GM12872 (cell line): Measurements from ENCODE around the gene CMTM4.

Experiments
- CTCF ChIP-seq: IDR thresholded peaks from 3 replicates; pipeline ENCODE4 v1.5.1; 2011; ENCODE audit warnings: low read depth, mild to moderate bottlenecking, low read length, moderate library complexity; ENCODE audit not compliant: insufficient read depth

Gene CMTM4

GRCh38 chr16:66596986-66597848, 99.3 kb downstream of the CMTM4 start:
- TF ChIP-seq CTCF, result no peak

- no peak for TF ChIP-seq CTCF
Measured at GRCh38 chr16:66594739-66595138, 101.8 kb downstream of the CMTM4 start.

DNA sequence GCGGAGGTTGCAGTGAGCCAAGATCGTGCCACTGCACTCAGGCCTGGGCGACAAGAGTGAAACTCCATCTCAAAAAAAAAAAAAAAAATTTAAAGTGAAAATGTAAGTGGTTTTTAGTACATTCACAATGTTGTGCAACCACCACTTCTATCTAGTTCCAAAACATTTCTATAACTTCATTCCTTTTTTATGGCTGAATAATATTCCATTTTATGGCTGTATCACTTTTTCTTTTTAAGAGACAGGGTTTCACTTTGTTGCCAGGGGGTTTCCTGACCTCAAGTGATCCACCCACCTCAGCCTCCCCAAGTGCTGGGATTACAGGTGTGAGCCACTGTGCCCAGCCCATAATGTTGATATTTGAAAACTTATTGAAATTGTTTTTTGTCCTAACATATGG, 103.7 kb downstream of the CMTM4 start:
- no peak for TF ChIP-seq CTCF

DNA sequence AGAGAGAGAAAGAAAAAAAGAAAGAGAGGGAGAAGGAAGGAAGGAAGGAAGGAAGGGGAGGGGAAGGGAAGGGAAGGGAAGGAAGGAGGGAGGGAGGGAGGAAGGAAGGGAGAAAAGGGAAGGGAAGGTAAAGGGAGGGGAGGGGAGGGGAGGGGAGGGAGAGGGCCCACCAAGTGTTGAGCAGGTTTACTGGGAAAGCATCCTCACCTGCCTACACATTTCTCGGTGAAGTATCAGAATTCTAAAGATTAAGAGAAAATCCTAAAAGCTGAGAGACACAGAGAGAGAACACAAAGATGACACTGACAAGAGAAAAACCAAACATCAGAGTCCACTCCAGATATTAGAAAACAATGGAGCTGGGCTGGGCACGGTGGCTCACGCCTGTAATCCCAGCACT, 104.3 kb downstream of the CMTM4 start:
- no peak for TF ChIP-seq CTCF

DNA sequence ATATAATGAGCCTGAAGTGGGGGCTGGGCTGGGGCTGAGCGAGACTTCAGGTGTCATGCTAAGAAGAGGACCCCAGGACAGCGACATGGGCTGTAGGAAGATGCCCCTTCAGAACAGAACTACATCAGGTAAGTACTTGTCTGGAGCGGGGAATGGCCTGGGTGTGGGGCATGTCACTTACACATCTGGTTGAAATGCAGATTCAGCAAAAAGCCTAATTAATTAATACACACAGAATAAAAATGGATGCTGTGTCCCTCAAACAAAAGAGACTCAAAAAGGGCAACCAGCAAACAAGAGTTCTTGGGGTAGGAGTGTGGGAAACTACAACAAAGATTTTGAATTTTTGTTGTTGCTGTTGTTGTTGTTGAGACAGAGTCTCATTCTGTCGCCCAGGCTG, 105.5 kb downstream of the CMTM4 start:
- TF ChIP-seq CTCF, result no peak

DNA sequence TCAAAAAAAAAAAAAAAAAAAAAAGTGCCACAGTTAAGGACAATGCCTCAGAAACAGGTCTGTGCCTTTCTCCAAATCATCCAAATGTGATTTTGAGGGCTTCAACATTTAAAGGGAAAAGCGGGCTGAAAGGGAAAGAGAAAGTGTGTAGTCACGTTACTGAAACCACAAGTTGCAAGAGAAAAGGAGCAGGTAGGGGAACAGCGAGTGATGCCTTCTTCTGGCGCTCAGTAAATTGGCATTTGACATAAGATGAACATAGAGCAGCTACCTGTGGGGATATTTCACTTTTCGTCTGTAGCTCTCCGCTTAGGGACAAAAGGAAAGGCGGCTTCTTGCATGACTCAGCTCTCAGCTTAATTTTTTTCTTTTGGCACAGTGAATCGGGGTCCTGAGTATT, 106.2 kb downstream of the CMTM4 start:
- no peak for TF ChIP-seq CTCF

- TF ChIP-seq CTCF, result peak; percentile 93
Measured at GRCh38 chr16:66588981-66589713, 107.4 kb downstream of the CMTM4 start.
